GM20431 (cell line): ENCODE data around the gene TMEM248.
"Not testable (repeated sequence)": the region's sequence is repeated elsewhere in the genome, so short reads cannot be mapped to it uniquely, and the experiment has no call there.

Experiments used
- in situ Hi-C: fragments of 300-500 bp; cut with MseI, MboI; formaldehyde crosslinking; loops from one replicate; pipeline ENCODE4 v1.15.0; 2020; ENCODE audit warnings: low sequenced_read_pairs; ENCODE audit not compliant: unreplicated experiment

Gene TMEM248

GRCh38 chr7:66907731-66908130 lies 13.3 kb upstream of the TMEM248 start:
- in situ Hi-C loops = no loop called here

- in situ Hi-C loops = not testable (repeated sequence)
Measured at GRCh38 chr7:66908598-66908997, 12.4 kb upstream of the TMEM248 start.

- in situ Hi-C loops = no loop called here
Measured at GRCh38 chr7:66910789-66911188, 10.2 kb upstream of the TMEM248 start.

GRCh38 chr7:66911191-66911590 lies 9.8 kb upstream of the TMEM248 start:
- in situ Hi-C loops = not testable (repeated sequence)

GRCh38 chr7:66912195-66912594 lies 8.8 kb upstream of the TMEM248 start:
- in situ Hi-C loops = no loop called here

- in situ Hi-C loops = no loop called here
Measured at GRCh38 chr7:66913118-66914037, 7.6 kb upstream of the TMEM248 start.

- in situ Hi-C loops = not testable (repeated sequence)
Measured at GRCh38 chr7:66917904-66918303, 3.1 kb upstream of the TMEM248 start.

GRCh38 chr7:66919304-66919703 lies 1.7 kb upstream of the TMEM248 start:
- in situ Hi-C loops = no loop called here

- in situ Hi-C loops = no loop called here
Measured at GRCh38 chr7:66919704-66920103, 1.3 kb upstream of the TMEM248 start.

- in situ Hi-C loops = no loop called here
Measured at GRCh38 chr7:66920256-66920655, 769 bp upstream of the TMEM248 start.

- in situ Hi-C loops = no loop called here
Measured at GRCh38 chr7:66921396-66921917, 432 bp downstream of the TMEM248 start.

- in situ Hi-C loops = no loop called here
Measured at GRCh38 chr7:66921918-66922486, 977 bp downstream of the TMEM248 start.

GRCh38 chr7:66925255-66925654 lies 4.2 kb downstream of the TMEM248 start:
- in situ Hi-C loops = no loop called here

- in situ Hi-C loops = no loop called here
Measured at GRCh38 chr7:66927348-66927948, 6.4 kb downstream of the TMEM248 start.

GRCh38 chr7:66928388-66928787 lies 7.4 kb downstream of the TMEM248 start:
- in situ Hi-C loops = no loop called here

GRCh38 chr7:66929165-66929564 lies 8.1 kb downstream of the TMEM248 start:
- in situ Hi-C loops = no loop called here

- in situ Hi-C loops = no loop called here
Measured at GRCh38 chr7:66929935-66930334, 8.9 kb downstream of the TMEM248 start.

GRCh38 chr7:66930341-66930740 lies 9.3 kb downstream of the TMEM248 start:
- in situ Hi-C loops = no loop called here

- in situ Hi-C loops = no loop called here
Measured at GRCh38 chr7:66933469-66933868, 12.4 kb downstream of the TMEM248 start.

- in situ Hi-C loops = no loop called here
Measured at GRCh38 chr7:66937940-66938339, 16.9 kb downstream of the TMEM248 start.

- in situ Hi-C loops = no loop called here
Measured at GRCh38 chr7:66939325-66939724, 18.3 kb downstream of the TMEM248 start.
